WI38 (cell line): ENCODE results near the gene DARS1.
"Not testable (repeated sequence)": the region's sequence is repeated elsewhere in the genome, so short reads cannot be mapped to it uniquely, and the experiment has no call there.

Experiments
- H3K4me3 ChIP-seq: 2 replicates; pipeline ENCODE4 v1.5.1; 2011; ENCODE audit warnings: low read depth, mild to moderate bottlenecking, control low read depth, low read length
- TF ChIP-seq, protein P1 (sequence below): IDR thresholded peaks from 2 replicates; pipeline ENCODE4 v1.5.1; 2012; ENCODE audit warnings: low read depth, mild to moderate bottlenecking, control low read depth, low read length

The DARS1 gene

DNA sequence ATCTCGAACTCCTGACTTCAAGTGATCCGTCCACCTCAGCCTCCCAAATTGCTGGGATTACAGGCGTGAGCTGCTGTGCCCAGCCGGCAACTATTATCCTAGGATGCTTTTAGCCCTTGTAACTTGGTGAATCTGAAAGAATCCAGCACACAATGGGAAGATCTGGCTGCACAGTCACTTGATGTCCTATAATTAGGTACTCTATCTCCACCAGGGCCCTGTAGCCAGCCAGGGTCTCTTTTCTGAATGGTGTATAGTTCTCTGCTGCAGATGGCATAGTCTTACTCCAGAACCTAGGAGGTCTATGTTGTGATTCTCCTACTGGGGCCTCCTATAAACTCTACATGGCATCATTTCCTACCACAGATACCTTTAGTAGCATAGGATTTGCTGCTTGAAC is 95.3 kb downstream of the DARS1 start:
- TF ChIP-seq, protein P1, sequence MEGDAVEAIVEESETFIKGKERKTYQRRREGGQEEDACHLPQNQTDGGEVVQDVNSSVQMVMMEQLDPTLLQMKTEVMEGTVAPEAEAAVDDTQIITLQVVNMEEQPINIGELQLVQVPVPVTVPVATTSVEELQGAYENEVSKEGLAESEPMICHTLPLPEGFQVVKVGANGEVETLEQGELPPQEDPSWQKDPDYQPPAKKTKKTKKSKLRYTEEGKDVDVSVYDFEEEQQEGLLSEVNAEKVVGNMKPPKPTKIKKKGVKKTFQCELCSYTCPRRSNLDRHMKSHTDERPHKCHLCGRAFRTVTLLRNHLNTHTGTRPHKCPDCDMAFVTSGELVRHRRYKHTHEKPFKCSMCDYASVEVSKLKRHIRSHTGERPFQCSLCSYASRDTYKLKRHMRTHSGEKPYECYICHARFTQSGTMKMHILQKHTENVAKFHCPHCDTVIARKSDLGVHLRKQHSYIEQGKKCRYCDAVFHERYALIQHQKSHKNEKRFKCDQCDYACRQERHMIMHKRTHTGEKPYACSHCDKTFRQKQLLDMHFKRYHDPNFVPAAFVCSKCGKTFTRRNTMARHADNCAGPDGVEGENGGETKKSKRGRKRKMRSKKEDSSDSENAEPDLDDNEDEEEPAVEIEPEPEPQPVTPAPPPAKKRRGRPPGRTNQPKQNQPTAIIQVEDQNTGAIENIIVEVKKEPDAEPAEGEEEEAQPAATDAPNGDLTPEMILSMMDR, result no peak
- no peak overlapping the region for H3K4me3 ChIP-seq

DNA sequence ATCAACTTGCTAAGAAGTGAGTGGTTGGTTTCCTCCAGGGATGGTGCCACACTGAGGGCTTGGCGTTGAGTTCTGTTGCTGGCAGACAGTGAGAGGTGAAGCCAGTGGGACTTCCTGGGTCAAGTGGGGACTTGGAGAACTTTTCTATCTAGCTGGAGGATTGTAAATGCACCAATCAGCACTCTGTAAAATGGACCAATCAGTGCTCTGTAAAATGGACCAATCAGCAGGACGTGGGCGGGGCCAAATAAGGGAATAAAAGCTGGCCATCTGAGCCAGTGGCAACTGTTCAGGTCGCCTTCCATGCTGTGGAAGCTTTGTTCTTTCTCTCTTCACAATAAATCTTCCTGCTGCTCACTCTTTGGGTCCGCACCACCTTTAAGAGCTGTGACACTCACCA is 96.8 kb downstream of the DARS1 start:
- H3K4me3 ChIP-seq, result not testable (repeated sequence)

DNA sequence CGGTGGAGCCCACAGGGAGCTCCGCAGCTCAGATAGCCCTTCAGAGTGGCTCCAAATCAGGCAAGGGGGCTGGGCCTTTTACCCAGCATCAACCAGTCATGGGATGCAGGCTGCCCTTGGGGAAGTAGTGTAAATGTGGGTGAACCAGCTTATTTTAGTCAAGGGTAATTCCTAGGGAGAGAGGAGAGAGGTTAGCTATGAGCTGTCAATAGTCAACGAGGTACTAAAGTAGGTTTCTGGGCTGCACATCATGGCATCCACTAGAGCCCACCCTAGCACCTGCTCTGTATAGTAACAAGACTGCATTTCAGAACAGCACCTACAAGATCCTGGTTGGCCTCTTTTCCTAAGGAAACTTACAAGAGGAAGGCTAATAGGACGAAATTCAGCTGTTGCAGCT is 99.7 kb downstream of the DARS1 start:
- TF ChIP-seq, protein P1, result no peak
- no peak overlapping the region for H3K4me3 ChIP-seq

DNA sequence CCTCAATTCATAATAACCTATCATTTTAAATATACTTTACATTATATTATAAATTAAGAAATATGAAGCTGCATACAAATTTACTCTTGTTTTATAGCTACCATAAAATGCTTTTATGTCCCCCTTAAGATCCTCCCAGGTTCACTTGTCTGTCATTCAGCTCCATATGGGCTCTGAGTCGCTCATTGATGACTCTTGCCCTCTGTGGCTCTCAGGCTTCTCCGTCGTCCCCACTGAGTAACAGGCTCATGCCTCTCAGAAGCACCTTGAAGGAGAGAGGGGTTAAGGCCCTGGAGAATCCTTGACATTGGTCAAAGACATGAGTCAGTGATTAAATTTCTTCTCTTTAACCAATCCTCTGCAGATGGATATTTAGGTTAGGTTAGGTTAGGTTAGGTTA is 103.0 kb downstream of the DARS1 start:
- TF ChIP-seq, protein P1, result no peak
- no peak overlapping the region for H3K4me3 ChIP-seq

GRCh38 chr2:135876770-135877169 is 108.7 kb downstream of the DARS1 start:
- H3K4me3 ChIP-seq, result peak overlapping the region; percentile 80

- H3K4me3 ChIP-seq, result peak within 1 kb of the TSS; percentile 80
- TF ChIP-seq, protein P1, result no peak
Observed at GRCh38 chr2:135876066-135876711, 109.2 kb downstream of the DARS1 start, which contains the start of gene MCM6. MCM6 (minus strand) TSS chr2:135876443; CDS start chr2:135876365, 78 bp downstream.

DNA sequence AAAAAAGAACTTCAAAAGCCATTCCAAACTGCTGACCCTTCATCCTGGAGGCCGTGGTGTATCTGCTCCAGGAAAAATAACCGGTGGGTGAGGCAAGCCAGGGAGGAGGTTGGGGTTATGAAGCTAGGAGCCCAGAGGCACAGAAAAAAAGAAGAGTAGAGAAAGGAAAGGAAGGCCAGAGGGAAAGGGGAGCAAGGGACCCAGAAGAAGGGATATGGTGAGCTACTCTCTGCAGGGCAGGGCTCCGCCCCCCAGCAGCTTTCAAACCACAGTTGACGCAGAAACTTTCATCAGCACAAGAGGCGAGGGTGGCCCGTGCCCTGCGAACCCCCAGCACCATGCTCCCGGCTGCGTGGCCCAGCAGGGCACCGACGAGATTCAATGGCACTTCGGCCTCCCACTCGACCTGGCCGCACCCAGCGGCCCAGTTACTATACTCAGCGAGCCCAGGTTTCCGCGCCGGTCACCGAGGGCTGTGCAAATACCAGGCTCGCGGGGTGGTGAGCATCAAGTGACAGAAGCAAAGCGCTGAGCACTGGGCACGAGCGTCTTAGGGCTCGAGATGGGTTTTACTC is 109.8 kb downstream of the DARS1 start:
- TF ChIP-seq, protein P1, result no peak
- peak overlapping the region; percentile 80 for H3K4me3 ChIP-seq

GRCh38 chr2:135874777-135875365 is 110.6 kb downstream of the DARS1 start:
- peak overlapping the region; percentile 80 for H3K4me3 ChIP-seq
- TF ChIP-seq, protein P1, result no peak
